Peyer's patch (tissue), 4 donors: ENCODE data around the gene RAD51B. TPM values are rescaled to one million over a fixed set of nuclear protein-coding genes. Genes with fewer than 3 reads are reported as not detected.

Source experiments
- DNase-seq, 3 donors: peaks; one replicate each; pipeline ENCODE4 v3.0.0-alpha.2; 2017 to 2019
- H3K27ac ChIP-seq, 4 donors: fragments of 200-600 bp; sonication (generic); one replicate each; pipeline ENCODE4 v1.5.1; 2016 to 2019
- H3K27me3 ChIP-seq, 2 donors: fragments of 200-600 bp; sonication (generic); one replicate each; pipeline ENCODE4 v1.5.1; 2019
- H3K36me3 ChIP-seq, 3 donors: fragments of 200-600 bp; sonication (generic); one replicate each; pipeline ENCODE4 v1.5.1; 2016 to 2019
- H3K4me1 ChIP-seq, 4 donors: fragments of 200-600 bp; sonication (generic); one replicate each; pipeline ENCODE4 v1.5.1; 2016 to 2019
- H3K4me3 ChIP-seq, 4 donors: fragments of 200-600 bp; sonication (generic); 1 replicate in 3 of 4; 2 replicates in 1 of 4; pipeline ENCODE4 v1.5.1; 2016 to 2019; ENCODE audit warnings: mild to moderate bottlenecking in 1 of 4
- H3K9me3 ChIP-seq, 4 donors: fragments of 200-600 bp; sonication (generic); one replicate each; pipeline ENCODE4 v1.5.1; 2016 to 2019; ENCODE audit warnings: mild to moderate bottlenecking in 1 of 4
- CTCF ChIP-seq, 6 experiments: fragments of 450-650 bp in 4 of 6; fragments of 200-600 bp in 2 of 6; sonication (generic) in 1 of 6; IDR thresholded peaks; one replicate each; pipeline ENCODE4 v1.5.1; 2017 to 2019; ENCODE audit warnings: antibody characterized with exemption in 6 of 6, mild to moderate bottlenecking in 3 of 6, moderate library complexity in 1 of 6
- POLR2A ChIP-seq, 2 donors: fragments of 450-650 bp; IDR thresholded peaks; one replicate each; pipeline ENCODE4 v1.5.1; 2017; ENCODE audit warnings: antibody characterized with exemption in 2 of 2, mild to moderate bottlenecking in 2 of 2, moderate library complexity in 2 of 2
- total RNA-seq, 4 donors: library from RNA; depleted of rRNA; stranded (reverse); fragments of >200 nt; gene quantifications; one replicate each; pipeline ENCODE4 v1.1.0, GENCODE V29; 2016

Gene RAD51B
- total RNA-seq, 4 donors from 2014 or later, result 12.6 to 103 (median 33.1) TPM

DNA sequence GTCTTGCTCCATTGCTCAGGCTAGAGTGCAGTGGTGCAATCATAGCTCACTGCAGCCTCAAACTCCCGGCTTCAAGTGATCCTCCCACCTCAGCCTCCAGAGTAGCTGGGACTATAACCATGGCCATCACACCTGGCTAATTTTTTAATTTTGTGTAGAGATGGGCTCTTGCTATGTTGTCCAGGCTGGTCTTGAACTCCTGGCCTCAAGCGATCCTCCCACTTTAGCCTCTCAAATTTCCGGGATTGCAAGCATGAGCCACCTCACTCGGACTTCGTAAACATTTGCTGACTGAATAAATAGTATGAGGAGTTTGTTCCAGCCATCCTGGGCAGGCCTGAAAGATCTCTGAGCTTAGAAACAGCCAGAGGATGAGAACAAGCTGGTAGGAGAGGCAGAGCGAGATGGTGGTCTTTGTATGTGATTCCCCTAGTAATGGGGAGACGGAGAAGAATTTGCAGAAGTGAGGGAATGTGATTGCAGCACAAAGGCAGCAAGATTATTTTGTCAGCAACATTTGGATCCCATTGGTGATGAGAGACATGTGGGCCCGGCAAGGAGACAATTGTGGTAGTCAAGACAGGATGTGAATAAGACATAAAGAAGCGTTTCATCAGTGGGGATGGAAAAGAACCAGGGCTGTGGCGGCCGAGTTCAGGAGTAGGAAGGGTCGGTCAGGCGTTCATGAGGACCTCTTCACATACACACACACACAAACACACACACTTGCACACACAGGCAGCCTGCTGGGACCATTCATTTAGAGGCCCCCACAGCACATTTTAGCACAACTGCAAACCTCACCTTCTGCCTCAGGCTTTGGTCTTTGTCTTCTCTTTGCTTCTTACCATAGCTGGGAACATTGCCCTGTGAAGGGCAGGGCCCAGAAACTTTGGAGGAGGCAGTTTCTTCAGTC is 817.8 kb downstream of the RAD51B start:
- no peak for TF ChIP-seq CTCF (IDR thresholded peaks at IDR 0.05)
- TF ChIP-seq POLR2A (IDR thresholded peaks at IDR 0.05), result no peak
- no peak for DNase-seq
- Histone ChIP-seq H3K4me3 (no peak overlapping the region), H3K36me3 (no peaks in the 10 kb centered on the region), H3K9me3 (no peaks in the 10 kb centered on the region), H3K4me1 (peaks cover 0 to 37% (median 0%) of the 10 kb centered on the region in 4 donors), H3K27ac (peak overlapping the region; percentile 26 to 81 (median 54)), H3K27me3 (no peaks in the 10 kb centered on the region)

- peaks cover 0 to 29% (median 0%) of the 10 kb centered on the region in 4 donors for H3K4me1 ChIP-seq
- no peak for DNase-seq
These were observed 818.8 kb downstream of the RAD51B start for GRCh38 chr14:68638141-68638999.

GRCh38 chr14:68639000-68639757 is 819.6 kb downstream of the RAD51B start:
- peak overlapping the region in 2 of 4 donors; percentile 61 to 81 for H3K27ac ChIP-seq
- TF ChIP-seq CTCF (IDR thresholded peaks at IDR 0.05) (no peak), POLR2A (IDR thresholded peaks at IDR 0.05) (no peak)

More at GRCh38 chr14:68638141-68638999, 818.8 kb downstream of the RAD51B start:
- TF ChIP-seq CTCF (IDR thresholded peaks at IDR 0.05), result no peak
- TF ChIP-seq POLR2A (IDR thresholded peaks at IDR 0.05), result no peak
- Histone ChIP-seq H3K4me3 (no peak overlapping the region), H3K27me3 (no peaks in the 10 kb centered on the region), H3K36me3 (no peaks in the 10 kb centered on the region), H3K9me3 (no peaks in the 10 kb centered on the region), H3K27ac (peak overlapping the region; percentile 26 to 81 (median 54))

DNA sequence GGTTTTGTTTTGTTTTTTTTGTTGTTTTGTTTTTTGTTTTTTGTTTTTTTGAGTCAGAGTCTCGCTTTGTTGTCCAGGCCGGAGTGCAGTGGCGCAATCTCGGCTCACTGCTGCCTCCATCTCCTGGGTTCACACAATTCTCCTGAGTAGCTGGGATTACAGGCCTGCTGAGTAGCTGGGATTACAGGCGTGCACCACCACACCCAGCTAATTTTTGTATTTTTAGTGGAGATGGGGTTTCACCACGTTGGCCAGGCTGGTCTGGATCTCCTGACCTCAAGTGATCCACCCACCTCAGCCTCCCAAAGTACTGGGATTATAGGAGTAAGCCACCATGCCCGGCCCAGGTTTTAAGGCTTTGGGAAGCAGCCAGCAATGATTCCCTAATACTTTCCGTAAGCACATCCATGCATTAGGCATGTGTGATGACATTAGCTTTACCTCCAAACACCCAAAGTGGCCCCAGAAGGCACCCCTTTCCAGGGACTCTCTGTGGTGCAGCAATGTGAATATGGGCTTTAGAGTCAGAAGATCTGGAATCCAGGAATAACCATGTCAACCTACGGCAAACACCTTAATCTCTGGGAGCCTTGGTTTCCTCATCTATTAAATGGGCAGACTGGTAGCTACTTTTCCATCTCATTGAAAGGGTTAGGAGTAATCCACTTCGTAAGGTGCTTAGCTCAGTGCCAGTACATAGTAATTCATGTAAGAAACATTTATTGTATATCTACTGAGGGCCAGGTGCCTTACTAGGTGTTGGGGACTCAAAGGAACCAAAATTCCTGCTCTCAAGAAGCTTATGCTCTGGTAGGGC is 820.4 kb downstream of the RAD51B start:
- no peak for DNase-seq
- Histone ChIP-seq H3K4me1 (peaks cover 0 to 19% (median 0%) of the 10 kb centered on the region in 4 donors), H3K36me3 (no peaks in the 10 kb centered on the region), H3K27ac (peak overlapping the region in 2 of 4 donors; percentile 61 to 81), H3K27me3 (no peaks in the 10 kb centered on the region), H3K4me3 (no peak overlapping the region), H3K9me3 (no peaks in the 10 kb centered on the region)
- TF ChIP-seq POLR2A (IDR thresholded peaks at IDR 0.05), result no peak
- TF ChIP-seq CTCF (IDR thresholded peaks at IDR 0.05), result no peak

More at GRCh38 chr14:68639000-68639757, 819.6 kb downstream of the RAD51B start:
- Histone ChIP-seq H3K36me3 (no peaks in the 10 kb centered on the region), H3K27me3 (no peaks in the 10 kb centered on the region), H3K4me3 (no peak overlapping the region), H3K4me1 (peaks cover 0 to 21% (median 0%) of the 10 kb centered on the region in 4 donors), H3K9me3 (no peaks in the 10 kb centered on the region)
- no peak for DNase-seq
